PC-3 (cell line): ENCODE measurements around the gene SMYD1.

Experiments used
- CTCF ChIP-seq: fragments of 300-600 bp; sonication (generic); conservative IDR thresholded peaks from 2 replicates; pipeline ENCODE4 v1.5.1; 2017; ENCODE audit warnings: antibody characterized with exemption, low read depth, mild to moderate bottlenecking, low read length
- EZH2 ChIP-seq: fragments of 300-600 bp; sonication (generic); IDR thresholded peaks from one replicate; pipeline ENCODE4 v1.6.1; 2017; ENCODE audit warnings: antibody characterized with exemption, mild to moderate bottlenecking, low read length; ENCODE audit not compliant: unreplicated experiment

- TF ChIP-seq CTCF: no peak
- no peak for TF ChIP-seq EZH2
Observed at GRCh38 chr2:88085099-88085498, 17.5 kb downstream of the SMYD1 start.
